WTC11 (cell line): Measurements from ENCODE around the gene MESP2. TPM values are rescaled to one million over a fixed set of nuclear protein-coding genes. Genes with fewer than 3 reads are reported as not detected.

ENCODE experiments used
- ATAC-seq: fragments of 200-7000 bp; cut with Tn5 transposase; 2 replicates; pipeline ENCODE4 v1.10.0; 2021; ENCODE audit warnings: mild to moderate bottlenecking, moderate library complexity
- CTCF ChIA-PET: fragments of 300-600 bp; sonication (Branson Sonifier 250); formaldehyde crosslinking; loops from one replicate; lab custom pipeline; 2021; ENCODE audit warnings: antibody characterized with exemption; lab: Charles Lee
- POLR2A ChIA-PET: fragments of 350-600 bp; sonication (Branson Sonifier 250); formaldehyde crosslinking; loops from one replicate; lab custom pipeline; 2021; ENCODE audit warnings: antibody characterized with exemption; lab: Charles Lee
- DNase-seq: peaks from one replicate; pipeline ENCODE4 v3.0.0; 2021; ENCODE audit warnings: low spot score
- H3K27ac Mint-ChIP-seq: 2 replicates; pipeline ENCODE4 v1.8.0; 2021; ENCODE audit warnings: mixed read lengths
- H3K27me3 Mint-ChIP-seq: 2 replicates; pipeline ENCODE4 v1.8.0; 2021; ENCODE audit warnings: low read depth, mild to moderate bottlenecking, moderate library complexity, mixed read lengths
- H3K36me3 Mint-ChIP-seq: 2 replicates; pipeline ENCODE4 v1.8.0; 2021; ENCODE audit warnings: mixed read lengths
- H3K4me1 Mint-ChIP-seq: 2 replicates; pipeline ENCODE4 v1.8.0; 2022; ENCODE audit warnings: mixed read lengths
- H3K4me3 Mint-ChIP-seq: 2 replicates; pipeline ENCODE4 v1.8.0; 2021; ENCODE audit warnings: mild to moderate bottlenecking, moderate library complexity, mixed read lengths
- H3K9me3 Mint-ChIP-seq: 2 replicates; pipeline ENCODE4 v1.8.0; 2021; ENCODE audit warnings: mixed read lengths
- ATF1 ChIP-seq: sonication (generic); formaldehyde crosslinking; IDR thresholded peaks from 2 replicates; pipeline ENCODE4 v1.8.1; 2023; ENCODE audit warnings: mild to moderate bottlenecking, moderate library complexity, missing genetic modification reagents
- CBFB ChIP-seq: sonication (generic); formaldehyde crosslinking; IDR thresholded peaks from 2 replicates; pipeline ENCODE4 v1.8.1; 2022; ENCODE audit warnings: mild to moderate bottlenecking, low read depth, missing genetic modification reagents
- CREB1 ChIP-seq: sonication (generic); formaldehyde crosslinking; IDR thresholded peaks from 2 replicates; pipeline ENCODE4 v1.8.0; 2023; ENCODE audit warnings: mild to moderate bottlenecking, missing genetic modification reagents
- CREM ChIP-seq: sonication (generic); formaldehyde crosslinking; IDR thresholded peaks from 2 replicates; pipeline ENCODE4 v1.8.1; 2022; ENCODE audit warnings: mild to moderate bottlenecking, missing genetic modification reagents, moderate library complexity
- FOXJ3 ChIP-seq: sonication (generic); formaldehyde crosslinking; IDR thresholded peaks from 2 replicates; pipeline ENCODE4 v1.9.0; 2021; ENCODE audit warnings: missing genetic modification reagents, mild to moderate bottlenecking, borderline replicate concordance
- JAZF1 ChIP-seq: fragments of 250-450 bp; sonication (Bioruptor Pico); IDR thresholded peaks from 2 replicates; pipeline ENCODE4 v1.9.0; 2021; ENCODE audit warnings: moderate library complexity, mild to moderate bottlenecking, inconsistent platforms
- NFE2L1 ChIP-seq: sonication (generic); formaldehyde crosslinking; IDR thresholded peaks from 2 replicates; pipeline ENCODE4 v1.8.1; 2023; ENCODE audit warnings: missing genetic modification reagents
- NR1H2 ChIP-seq: sonication (generic); formaldehyde crosslinking; IDR thresholded peaks from 2 replicates; pipeline ENCODE4 v1.9.0; 2021; ENCODE audit warnings: mild to moderate bottlenecking, moderate library complexity, missing genetic modification reagents
- OVOL2 ChIP-seq: fragments of 250-450 bp; sonication (Bioruptor Pico); IDR thresholded peaks from 2 replicates; pipeline ENCODE4 v1.9.0; 2021; ENCODE audit warnings: mild to moderate bottlenecking, borderline replicate concordance
- SP1 ChIP-seq: sonication (generic); formaldehyde crosslinking; conservative IDR thresholded peaks from 2 replicates; pipeline ENCODE4 v1.8.1; 2022; ENCODE audit warnings: missing genetic modification reagents
- ZBTB21 ChIP-seq: sonication (generic); formaldehyde crosslinking; IDR thresholded peaks from 2 replicates; pipeline ENCODE4 v1.8.1; 2023; ENCODE audit warnings: mild to moderate bottlenecking, missing genetic modification reagents, borderline replicate concordance
- ZNF219 ChIP-seq: sonication (generic); formaldehyde crosslinking; IDR thresholded peaks from 2 replicates; pipeline ENCODE4 v1.8.0; 2023; ENCODE audit warnings: missing genetic modification reagents, mild to moderate bottlenecking, borderline replicate concordance
- ZNF317 ChIP-seq: sonication (generic); formaldehyde crosslinking; IDR thresholded peaks from 2 replicates; pipeline ENCODE4 v1.8.1; 2023; ENCODE audit warnings: low read depth, mild to moderate bottlenecking, moderate library complexity, missing genetic modification reagents, borderline replicate concordance
- total RNA-seq: library from RNA; stranded (reverse); gene quantifications from 3 replicates; pipeline ENCODE4 v1.2.3, GENCODE V29; 2021
- TF ChIP-seq, protein P1 (sequence below): fragments of 250-450 bp; sonication (Bioruptor Pico); conservative IDR thresholded peaks from 2 replicates; pipeline ENCODE4 v1.9.0; 2021; ENCODE audit warnings: mild to moderate bottlenecking
- TF ChIP-seq, protein P2 (sequence below): sonication (generic); formaldehyde crosslinking; IDR thresholded peaks from 2 replicates; pipeline ENCODE4 v1.8.1; 2022; ENCODE audit warnings: low read depth, missing genetic modification reagents, borderline replicate concordance
- TF ChIP-seq, protein P3 (sequence below): fragments of 250-450 bp; sonication (Bioruptor Pico); IDR thresholded peaks from 2 replicates; pipeline ENCODE4 v1.8.0; 2021; ENCODE audit warnings: mild to moderate bottlenecking
- TF ChIP-seq, protein P4 (sequence below): fragments of 250-450 bp; sonication (Bioruptor Pico); IDR thresholded peaks from 2 replicates; pipeline ENCODE4 v1.9.0; 2021; ENCODE audit warnings: mild to moderate bottlenecking
- TF ChIP-seq, protein P5 (sequence below): fragments of 250-450 bp; sonication (Bioruptor Pico); IDR thresholded peaks from 2 replicates; pipeline ENCODE4 v2.1.2; 2022; ENCODE audit warnings: mild to moderate bottlenecking, moderate library complexity
- TF ChIP-seq, protein P6 (sequence below): fragments of 200-600 bp; IDR thresholded peaks from 2 replicates; pipeline ENCODE4 v1.8.0; 2022; ENCODE audit warnings: antibody characterized with exemption
- TF ChIP-seq, protein P7 (sequence below): sonication (generic); formaldehyde crosslinking; IDR thresholded peaks from 2 replicates; pipeline ENCODE4 v1.8.0; 2022; ENCODE audit warnings: mild to moderate bottlenecking, missing genetic modification reagents
- TF ChIP-seq, protein P8 (sequence below): sonication (generic); formaldehyde crosslinking; IDR thresholded peaks from 2 replicates; pipeline ENCODE4 v1.8.1; 2022; ENCODE audit warnings: missing genetic modification reagents, borderline replicate concordance
- TF ChIP-seq, protein P9 (sequence below): sonication (generic); formaldehyde crosslinking; IDR thresholded peaks from 2 replicates; pipeline ENCODE4 v1.8.0; 2022; ENCODE audit warnings: mild to moderate bottlenecking, missing genetic modification reagents

MESP2 gene
- total RNA-seq, 1 experiment from 2014 or later = 0.68 TPM

DNA sequence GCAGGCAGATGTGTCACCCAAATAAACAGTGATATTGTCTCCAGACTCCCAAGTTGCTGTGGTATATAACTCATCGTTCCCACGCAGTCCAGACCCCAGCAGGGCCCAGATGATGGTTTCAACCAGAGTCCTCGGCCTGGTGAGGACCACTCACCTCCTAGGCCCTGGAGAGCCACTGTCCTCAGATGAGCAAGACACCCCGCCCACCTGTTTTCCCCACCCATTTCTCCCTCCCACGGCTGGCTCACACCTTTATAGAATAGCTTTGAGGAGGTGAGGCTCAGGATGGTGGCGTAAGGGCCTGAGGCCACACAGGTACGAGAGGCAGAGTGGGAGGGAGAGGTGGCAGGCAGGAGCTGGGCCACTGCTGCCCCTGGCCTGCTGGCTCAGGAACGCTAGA is 32.5 kb upstream of the MESP2 start:
- no peaks in the 10 kb centered on the region for H3K36me3 Mint-ChIP-seq
- no peaks in the 10 kb centered on the region for H3K9me3 Mint-ChIP-seq
- POLR2A ChIA-PET = interaction anchor here (0.7 kb wide), 1 partner anchor 237 kb away, joined by 3 read pairs; no protein-coding TSS in a partner anchor
- CTCF ChIA-PET = interaction anchor here (1.0 to 1.2 kb wide), 2 partner anchors 17 kb away, joined by 4 to 5 read pairs; no protein-coding TSS in a partner anchor
- no peak for DNase-seq
- H3K4me1 Mint-ChIP-seq = peaks cover 12% of the 10 kb centered on the region; the same call in 1 of the 2 replicates
- TF ChIP-seq, protein P1, sequence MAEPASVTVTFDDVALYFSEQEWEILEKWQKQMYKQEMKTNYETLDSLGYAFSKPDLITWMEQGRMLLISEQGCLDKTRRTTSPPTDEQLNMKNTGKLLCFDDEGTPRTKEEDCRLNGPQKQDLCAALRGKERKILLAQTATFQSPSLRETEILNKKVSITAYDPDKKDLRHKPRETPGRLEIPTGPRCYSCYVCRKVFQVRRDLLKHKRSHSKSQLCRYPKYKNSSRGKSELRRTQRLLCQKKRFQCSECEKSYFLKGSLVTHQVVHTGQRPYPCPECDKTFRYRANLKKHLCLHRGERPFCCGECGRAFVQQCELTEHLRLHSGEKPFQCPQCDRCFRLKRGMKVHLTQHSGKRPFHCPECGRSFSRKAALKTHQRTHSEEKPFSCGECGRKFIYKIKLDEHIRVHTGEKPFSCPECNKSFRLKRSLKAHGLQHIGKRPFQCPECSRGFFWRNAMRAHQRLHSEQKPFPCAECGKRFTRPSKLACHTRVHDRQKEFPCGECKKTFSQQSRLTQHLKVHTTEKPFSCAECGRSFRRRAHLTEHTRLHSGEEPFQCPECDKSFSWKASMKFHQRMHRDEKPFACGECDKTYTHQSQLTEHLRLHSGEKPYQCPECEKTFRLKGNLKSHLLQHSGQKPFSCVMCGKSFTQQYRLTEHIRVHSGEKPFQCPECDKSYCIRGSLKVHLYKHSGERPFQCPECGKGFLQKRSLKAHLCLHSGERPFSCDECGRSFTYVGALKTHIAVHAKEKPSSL (CRISPR knock-in tag) = no peak
- TF ChIP-seq OVOL2 (CRISPR knock-in tag) = no peak
- TF ChIP-seq CREB1 = no peak
- TF ChIP-seq ZNF219 (CRISPR knock-in tag) = no peak
- TF ChIP-seq, protein P2, sequence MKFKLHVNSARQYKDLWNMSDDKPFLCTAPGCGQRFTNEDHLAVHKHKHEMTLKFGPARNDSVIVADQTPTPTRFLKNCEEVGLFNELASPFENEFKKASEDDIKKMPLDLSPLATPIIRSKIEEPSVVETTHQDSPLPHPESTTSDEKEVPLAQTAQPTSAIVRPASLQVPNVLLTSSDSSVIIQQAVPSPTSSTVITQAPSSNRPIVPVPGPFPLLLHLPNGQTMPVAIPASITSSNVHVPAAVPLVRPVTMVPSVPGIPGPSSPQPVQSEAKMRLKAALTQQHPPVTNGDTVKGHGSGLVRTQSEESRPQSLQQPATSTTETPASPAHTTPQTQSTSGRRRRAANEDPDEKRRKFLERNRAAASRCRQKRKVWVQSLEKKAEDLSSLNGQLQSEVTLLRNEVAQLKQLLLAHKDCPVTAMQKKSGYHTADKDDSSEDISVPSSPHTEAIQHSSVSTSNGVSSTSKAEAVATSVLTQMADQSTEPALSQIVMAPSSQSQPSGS (CRISPR knock-in tag) = no peak
- no peak for TF ChIP-seq ATF1 (CRISPR knock-in tag)
- TF ChIP-seq, protein P3, sequence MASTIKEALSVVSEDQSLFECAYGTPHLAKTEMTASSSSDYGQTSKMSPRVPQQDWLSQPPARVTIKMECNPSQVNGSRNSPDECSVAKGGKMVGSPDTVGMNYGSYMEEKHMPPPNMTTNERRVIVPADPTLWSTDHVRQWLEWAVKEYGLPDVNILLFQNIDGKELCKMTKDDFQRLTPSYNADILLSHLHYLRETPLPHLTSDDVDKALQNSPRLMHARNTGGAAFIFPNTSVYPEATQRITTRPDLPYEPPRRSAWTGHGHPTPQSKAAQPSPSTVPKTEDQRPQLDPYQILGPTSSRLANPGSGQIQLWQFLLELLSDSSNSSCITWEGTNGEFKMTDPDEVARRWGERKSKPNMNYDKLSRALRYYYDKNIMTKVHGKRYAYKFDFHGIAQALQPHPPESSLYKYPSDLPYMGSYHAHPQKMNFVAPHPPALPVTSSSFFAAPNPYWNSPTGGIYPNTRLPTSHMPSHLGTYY (CRISPR knock-in tag) = no peak
- TF ChIP-seq, protein P4, sequence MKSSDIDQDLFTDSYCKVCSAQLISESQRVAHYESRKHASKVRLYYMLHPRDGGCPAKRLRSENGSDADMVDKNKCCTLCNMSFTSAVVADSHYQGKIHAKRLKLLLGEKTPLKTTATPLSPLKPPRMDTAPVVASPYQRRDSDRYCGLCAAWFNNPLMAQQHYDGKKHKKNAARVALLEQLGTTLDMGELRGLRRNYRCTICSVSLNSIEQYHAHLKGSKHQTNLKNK (CRISPR knock-in tag) = no peak
- TF ChIP-seq NR1H2 (CRISPR knock-in tag) = no peak
- TF ChIP-seq, protein P5, sequence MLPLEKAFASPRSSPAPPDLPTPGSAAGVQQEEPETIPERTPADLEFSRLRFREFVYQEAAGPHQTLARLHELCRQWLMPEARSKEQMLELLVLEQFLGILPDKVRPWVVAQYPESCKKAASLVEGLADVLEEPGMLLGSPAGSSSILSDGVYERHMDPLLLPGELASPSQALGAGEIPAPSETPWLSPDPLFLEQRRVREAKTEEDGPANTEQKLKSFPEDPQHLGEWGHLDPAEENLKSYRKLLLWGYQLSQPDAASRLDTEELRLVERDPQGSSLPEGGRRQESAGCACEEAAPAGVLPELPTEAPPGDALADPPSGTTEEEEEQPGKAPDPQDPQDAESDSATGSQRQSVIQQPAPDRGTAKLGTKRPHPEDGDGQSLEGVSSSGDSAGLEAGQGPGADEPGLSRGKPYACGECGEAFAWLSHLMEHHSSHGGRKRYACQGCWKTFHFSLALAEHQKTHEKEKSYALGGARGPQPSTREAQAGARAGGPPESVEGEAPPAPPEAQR (CRISPR knock-in tag) = no peak
- TF ChIP-seq NFE2L1 (CRISPR knock-in tag) = no peak
- no peak for TF ChIP-seq CBFB (CRISPR knock-in tag)
- TF ChIP-seq ZBTB21 (CRISPR knock-in tag) = no peak
- TF ChIP-seq ZNF317 (CRISPR knock-in tag) = no peak
- no peak for TF ChIP-seq JAZF1 (CRISPR knock-in tag)
- no peak for TF ChIP-seq CREM (CRISPR knock-in tag)
- TF ChIP-seq, protein P6, sequence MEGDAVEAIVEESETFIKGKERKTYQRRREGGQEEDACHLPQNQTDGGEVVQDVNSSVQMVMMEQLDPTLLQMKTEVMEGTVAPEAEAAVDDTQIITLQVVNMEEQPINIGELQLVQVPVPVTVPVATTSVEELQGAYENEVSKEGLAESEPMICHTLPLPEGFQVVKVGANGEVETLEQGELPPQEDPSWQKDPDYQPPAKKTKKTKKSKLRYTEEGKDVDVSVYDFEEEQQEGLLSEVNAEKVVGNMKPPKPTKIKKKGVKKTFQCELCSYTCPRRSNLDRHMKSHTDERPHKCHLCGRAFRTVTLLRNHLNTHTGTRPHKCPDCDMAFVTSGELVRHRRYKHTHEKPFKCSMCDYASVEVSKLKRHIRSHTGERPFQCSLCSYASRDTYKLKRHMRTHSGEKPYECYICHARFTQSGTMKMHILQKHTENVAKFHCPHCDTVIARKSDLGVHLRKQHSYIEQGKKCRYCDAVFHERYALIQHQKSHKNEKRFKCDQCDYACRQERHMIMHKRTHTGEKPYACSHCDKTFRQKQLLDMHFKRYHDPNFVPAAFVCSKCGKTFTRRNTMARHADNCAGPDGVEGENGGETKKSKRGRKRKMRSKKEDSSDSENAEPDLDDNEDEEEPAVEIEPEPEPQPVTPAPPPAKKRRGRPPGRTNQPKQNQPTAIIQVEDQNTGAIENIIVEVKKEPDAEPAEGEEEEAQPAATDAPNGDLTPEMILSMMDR = no peak
- no peak overlapping the region for H3K4me3 Mint-ChIP-seq
- ATAC-seq = no peak
- no peaks in the 10 kb centered on the region; the same call in 1 of the 2 replicates for H3K27me3 Mint-ChIP-seq
- no peak overlapping the region for H3K27ac Mint-ChIP-seq

DNA sequence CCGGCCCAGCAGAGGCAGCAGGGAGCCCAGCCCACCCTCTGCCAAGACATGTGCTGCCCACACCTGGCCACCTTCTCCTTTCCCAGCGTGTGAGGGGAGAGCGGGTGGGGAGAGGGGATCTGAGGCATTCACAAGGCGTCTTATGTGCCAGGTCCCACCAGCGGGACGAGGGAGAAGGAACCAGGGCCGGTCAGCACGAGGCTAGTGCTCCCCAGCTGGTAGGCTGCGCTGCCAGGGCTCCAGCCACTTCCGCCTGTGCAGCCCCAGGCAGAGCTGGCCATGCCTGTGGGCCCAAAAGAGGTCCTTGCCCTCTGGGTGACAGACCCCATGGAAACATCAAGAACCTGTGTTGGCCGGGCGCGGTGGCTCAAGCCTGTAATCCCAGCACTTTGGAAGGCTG is 31.0 kb upstream of the MESP2 start:
- H3K27ac Mint-ChIP-seq = no peak overlapping the region
- no peak for ATAC-seq
- TF ChIP-seq FOXJ3 (no peak), OVOL2 (CRISPR knock-in tag) (no peak), SP1 (no peak)
- TF ChIP-seq, protein P7, sequence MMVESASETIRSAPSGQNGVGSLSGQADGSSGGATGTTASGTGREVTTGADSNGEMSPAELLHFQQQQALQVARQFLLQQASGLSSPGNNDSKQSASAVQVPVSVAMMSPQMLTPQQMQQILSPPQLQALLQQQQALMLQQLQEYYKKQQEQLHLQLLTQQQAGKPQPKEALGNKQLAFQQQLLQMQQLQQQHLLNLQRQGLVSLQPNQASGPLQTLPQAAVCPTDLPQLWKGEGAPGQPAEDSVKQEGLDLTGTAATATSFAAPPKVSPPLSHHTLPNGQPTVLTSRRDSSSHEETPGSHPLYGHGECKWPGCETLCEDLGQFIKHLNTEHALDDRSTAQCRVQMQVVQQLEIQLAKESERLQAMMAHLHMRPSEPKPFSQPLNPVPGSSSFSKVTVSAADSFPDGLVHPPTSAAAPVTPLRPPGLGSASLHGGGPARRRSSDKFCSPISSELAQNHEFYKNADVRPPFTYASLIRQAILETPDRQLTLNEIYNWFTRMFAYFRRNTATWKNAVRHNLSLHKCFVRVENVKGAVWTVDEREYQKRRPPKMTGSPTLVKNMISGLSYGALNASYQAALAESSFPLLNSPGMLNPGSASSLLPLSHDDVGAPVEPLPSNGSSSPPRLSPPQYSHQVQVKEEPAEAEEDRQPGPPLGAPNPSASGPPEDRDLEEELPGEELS (CRISPR knock-in tag) = no peak
- TF ChIP-seq, protein P8, sequence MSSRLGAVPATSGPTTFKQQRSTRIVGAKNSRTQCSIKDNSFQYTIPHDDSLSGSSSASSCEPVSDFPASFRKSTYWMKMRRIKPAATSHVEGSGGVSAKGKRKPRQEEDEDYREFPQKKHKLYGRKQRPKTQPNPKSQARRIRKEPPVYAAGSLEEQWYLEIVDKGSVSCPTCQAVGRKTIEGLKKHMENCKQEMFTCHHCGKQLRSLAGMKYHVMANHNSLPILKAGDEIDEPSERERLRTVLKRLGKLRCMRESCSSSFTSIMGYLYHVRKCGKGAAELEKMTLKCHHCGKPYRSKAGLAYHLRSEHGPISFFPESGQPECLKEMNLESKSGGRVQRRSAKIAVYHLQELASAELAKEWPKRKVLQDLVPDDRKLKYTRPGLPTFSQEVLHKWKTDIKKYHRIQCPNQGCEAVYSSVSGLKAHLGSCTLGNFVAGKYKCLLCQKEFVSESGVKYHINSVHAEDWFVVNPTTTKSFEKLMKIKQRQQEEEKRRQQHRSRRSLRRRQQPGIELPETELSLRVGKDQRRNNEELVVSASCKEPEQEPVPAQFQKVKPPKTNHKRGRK = no peak
- TF ChIP-seq, protein P9, sequence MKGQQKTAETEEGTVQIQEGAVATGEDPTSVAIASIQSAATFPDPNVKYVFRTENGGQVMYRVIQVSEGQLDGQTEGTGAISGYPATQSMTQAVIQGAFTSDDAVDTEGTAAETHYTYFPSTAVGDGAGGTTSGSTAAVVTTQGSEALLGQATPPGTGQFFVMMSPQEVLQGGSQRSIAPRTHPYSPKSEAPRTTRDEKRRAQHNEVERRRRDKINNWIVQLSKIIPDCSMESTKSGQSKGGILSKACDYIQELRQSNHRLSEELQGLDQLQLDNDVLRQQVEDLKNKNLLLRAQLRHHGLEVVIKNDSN (CRISPR knock-in tag) = no peak

More for the DNA sequence above, 31.0 kb upstream of the MESP2 start:
- ChIA-PET CTCF (interaction anchor here (1.2 to 1.4 kb wide), 2 partner anchors 72 to 130 kb away, joined by 3 to 4 read pairs; no protein-coding TSS in a partner anchor), POLR2A (no interaction called here)
- Mint-ChIP-seq H3K4me3 (no peak overlapping the region), H3K4me1 (peaks cover 20% of the 10 kb centered on the region; the same call in 1 of the 2 replicates), H3K27me3 (no peaks in the 10 kb centered on the region; the same call in 1 of the 2 replicates), H3K9me3 (no peaks in the 10 kb centered on the region), H3K36me3 (no peaks in the 10 kb centered on the region)
- no peak for DNase-seq
